AG04449 (cell line): ENCODE data around the gene MIB2.

ENCODE experiments used
- CTCF ChIA-PET: fragments of 350-600 bp; formaldehyde crosslinking; extraction: SDS; loops from one replicate; lab custom pipeline; 2021; ENCODE audit warnings: antibody characterized with exemption; lab: Yijun Ruan, JAX
- POLR2A ChIA-PET: fragments of 400-600, 350-600 bp; formaldehyde crosslinking; extraction: SDS; loops from one replicate; lab custom pipeline; 2020; ENCODE audit warnings: antibody characterized with exemption, inconsistent platforms; lab: Yijun Ruan, JAX
- DNase-seq: peaks from one replicate; pipeline ENCODE4 v3.0.0-alpha.2; 2010; ENCODE audit warnings: low read depth, low spot score
- H3K4me3 ChIP-seq: 2 replicates; pipeline ENCODE4 v1.5.1; 2011; ENCODE audit warnings: low read depth, mild to moderate bottlenecking, control low read depth, low read length
- TF ChIP-seq, protein P1 (sequence below): IDR thresholded peaks from one replicate; pipeline ENCODE4 v1.5.1; 2011; ENCODE audit warnings: mild to moderate bottlenecking, moderate library complexity, low read length, control low read depth, inconsistent platforms; ENCODE audit not compliant: insufficient read depth; ENCODE audit errors: missing control alignments

Gene MIB2

DNA sequence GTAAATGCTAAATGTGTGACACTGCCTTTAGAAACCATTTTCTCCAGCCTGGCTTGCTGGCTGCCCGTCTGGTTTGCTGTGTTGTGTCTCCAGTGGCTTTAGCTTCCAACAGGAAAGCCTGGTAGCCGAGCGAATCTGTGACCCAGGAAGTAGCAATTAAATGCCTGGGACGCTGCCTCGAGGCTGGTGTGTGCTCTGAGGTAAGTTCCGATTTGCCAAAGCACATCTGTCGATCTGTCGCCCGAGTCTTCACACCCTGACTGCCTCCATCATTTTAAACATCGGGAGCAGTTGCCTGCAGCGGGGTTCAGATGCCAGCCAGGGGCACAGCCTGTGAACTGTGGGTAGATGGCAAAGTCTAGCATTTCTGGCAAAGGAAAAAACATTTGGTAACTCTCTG is 2.2 kb downstream of the MIB2 start:
- DNase-seq, result no peak
- ChIA-PET POLR2A (no interaction called here), CTCF (no interaction called here)
- TF ChIP-seq, protein P1, sequence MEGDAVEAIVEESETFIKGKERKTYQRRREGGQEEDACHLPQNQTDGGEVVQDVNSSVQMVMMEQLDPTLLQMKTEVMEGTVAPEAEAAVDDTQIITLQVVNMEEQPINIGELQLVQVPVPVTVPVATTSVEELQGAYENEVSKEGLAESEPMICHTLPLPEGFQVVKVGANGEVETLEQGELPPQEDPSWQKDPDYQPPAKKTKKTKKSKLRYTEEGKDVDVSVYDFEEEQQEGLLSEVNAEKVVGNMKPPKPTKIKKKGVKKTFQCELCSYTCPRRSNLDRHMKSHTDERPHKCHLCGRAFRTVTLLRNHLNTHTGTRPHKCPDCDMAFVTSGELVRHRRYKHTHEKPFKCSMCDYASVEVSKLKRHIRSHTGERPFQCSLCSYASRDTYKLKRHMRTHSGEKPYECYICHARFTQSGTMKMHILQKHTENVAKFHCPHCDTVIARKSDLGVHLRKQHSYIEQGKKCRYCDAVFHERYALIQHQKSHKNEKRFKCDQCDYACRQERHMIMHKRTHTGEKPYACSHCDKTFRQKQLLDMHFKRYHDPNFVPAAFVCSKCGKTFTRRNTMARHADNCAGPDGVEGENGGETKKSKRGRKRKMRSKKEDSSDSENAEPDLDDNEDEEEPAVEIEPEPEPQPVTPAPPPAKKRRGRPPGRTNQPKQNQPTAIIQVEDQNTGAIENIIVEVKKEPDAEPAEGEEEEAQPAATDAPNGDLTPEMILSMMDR, result no peak
- H3K4me3 ChIP-seq, result peak overlapping the region; percentile 27; the same call in 1 of the 2 replicates

DNA sequence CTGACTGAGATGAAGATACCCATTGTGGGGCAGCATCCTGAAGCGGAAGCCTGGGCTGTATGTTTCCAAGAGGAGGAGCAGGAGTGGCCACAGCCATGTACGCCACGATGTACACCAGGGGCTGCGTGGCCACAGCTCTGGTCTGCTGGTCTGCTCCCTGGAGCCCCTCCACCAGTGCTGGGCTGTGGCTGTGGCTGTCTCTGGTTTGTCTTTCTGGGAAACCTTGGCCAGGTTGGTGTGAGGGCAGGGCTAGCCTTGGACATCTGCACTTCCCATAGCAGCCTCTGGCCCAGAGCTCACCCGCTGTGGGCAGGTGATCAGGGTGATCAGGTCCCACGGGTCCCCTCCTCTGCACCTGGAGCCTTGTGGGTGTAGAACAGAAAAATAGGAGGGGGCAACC is 2.6 kb downstream of the MIB2 start:
- DNase-seq, result no peak
- ChIA-PET POLR2A (no interaction called here), CTCF (no interaction called here)
- TF ChIP-seq, protein P1, result no peak
- 0 out of 2 replicates have a peak overlapping the region, but pooled peaks have one; percentile 12 for H3K4me3 ChIP-seq

DNA sequence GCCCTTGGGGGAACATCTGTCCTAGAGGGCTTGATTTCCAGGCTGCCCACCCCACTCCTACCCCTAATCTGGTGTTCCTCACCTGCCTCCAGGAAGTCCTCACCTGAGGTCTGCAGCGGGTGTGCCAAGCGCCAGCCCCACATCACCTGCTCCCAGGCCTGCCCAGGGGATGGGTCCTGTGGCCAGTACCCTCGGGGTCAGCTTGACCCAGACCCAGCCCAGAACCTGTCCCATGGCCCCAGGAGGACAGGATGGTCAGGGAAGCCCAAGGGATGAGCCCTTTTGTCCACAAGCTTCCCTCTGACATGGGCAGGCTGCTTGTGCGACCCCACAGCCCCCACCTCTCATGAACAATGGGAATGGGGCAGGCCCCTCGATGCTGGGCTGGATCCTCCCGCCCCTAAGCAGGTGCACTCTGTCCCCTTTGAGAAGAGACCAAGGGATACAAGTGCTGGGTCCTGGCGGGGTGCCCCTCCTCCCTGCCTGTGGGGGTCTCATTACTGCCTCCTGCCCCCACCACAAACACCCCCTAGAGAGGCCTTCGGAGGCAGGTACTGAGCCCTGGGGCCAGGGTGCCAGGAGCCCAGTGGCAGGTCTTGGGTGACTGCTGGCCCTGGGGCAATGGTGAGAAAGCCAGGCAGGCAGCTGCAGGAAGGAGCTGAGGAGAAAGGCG is 3.2 kb downstream of the MIB2 start:
- TF ChIP-seq, protein P1, result no peak
- H3K4me3 ChIP-seq, result no peak overlapping the region
- ChIA-PET CTCF (no interaction called here), POLR2A (no interaction called here)
- DNase-seq, result no peak

DNA sequence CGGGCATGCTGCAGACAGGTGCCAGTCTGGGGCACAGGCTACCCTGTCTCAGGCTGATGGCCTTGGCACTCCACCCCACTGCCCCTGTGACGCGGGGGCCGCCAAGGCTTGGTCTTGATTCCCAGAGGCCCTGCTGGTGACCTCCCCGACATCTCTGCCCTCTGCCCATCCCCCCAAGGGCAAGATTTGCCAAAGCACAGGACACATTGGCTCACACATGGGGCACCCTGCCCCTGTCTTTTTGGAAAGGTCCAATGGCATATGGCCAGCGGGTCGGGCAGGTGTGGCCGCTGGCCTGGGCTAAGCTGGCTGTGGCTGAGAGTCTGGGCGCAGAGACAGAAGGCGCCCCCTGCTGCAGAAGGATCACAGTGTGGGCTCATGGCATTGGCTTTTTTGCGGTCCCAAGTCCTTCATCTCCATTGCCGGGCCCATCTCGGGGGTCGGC is 4.6 kb downstream of the MIB2 start:
- TF ChIP-seq, protein P1, result no peak
- no peak for DNase-seq
- CTCF ChIA-PET, result interaction anchor here (1.3 kb wide), 1 partner anchor 37 kb away, joined by 4 read pairs; no protein-coding TSS in a partner anchor
- H3K4me3 ChIP-seq, result no peak overlapping the region
- POLR2A ChIA-PET, result no interaction called here

DNA sequence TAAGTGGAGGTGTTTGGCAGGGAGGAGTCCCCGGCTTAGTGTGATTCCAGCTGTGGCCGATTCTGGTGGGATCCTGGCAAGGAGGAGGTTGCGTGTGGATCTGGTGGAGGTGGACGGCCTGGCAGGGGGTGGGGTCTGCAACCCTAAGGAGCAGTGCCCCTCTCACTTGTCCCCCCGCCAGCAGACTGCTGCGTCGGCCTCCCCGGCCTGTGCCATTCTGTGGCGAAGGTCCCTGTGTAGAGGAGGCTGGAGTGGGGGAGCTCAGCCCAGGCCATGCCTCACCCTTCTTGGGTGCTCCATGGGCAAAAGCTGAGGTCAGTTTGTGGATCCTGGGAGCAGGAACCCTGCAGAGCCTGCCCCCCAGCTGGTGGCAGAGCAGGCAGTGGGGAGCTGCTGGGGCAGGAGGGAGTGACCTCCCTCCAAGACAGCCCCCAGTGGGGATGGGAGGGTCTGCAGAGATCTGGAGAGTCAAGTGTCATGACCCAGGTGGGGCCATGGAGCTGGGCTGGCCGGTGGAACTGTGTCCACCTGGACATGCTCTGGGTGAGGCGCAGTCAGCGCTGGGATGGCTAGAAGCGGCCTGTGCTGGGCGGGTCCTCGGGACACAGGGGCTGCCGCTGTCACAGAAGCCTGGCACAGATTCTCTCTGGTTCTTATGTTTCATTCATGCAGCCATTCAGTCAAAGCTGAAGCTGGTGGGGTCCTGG is 5.3 kb downstream of the MIB2 start:
- DNase-seq, result no peak
- TF ChIP-seq, protein P1, result no peak
- H3K4me3 ChIP-seq, result no peak overlapping the region
- CTCF ChIA-PET, result interaction anchor here (1.3 kb wide), 1 partner anchor 36 kb away, joined by 4 read pairs; no protein-coding TSS in a partner anchor
- POLR2A ChIA-PET, result no interaction called here
